GM21526 (cell line): ENCODE results near the gene IMPG2.

Source experiments
- ATAC-seq: cut with Tn5 transposase; IDR thresholded peaks from one replicate; pipeline ENCODE4 v1.9.1; 2021; ENCODE audit warnings: moderate library complexity; ENCODE audit not compliant: unreplicated experiment, low FRiP score

Gene IMPG2

GRCh38 chr3:101243285-101244211, 76.8 kb downstream of the IMPG2 start:
- no peak for ATAC-seq

GRCh38 chr3:101240719-101241399, 79.5 kb downstream of the IMPG2 start:
- ATAC-seq: no peak

- ATAC-seq: no peak
Measured at GRCh38 chr3:101235048-101235447, 85.3 kb downstream of the IMPG2 start.

GRCh38 chr3:101230618-101231017, 89.8 kb downstream of the IMPG2 start:
- ATAC-seq: no peak

- ATAC-seq: no peak
Measured at GRCh38 chr3:101229681-101230080, 90.7 kb downstream of the IMPG2 start.

- ATAC-seq: no peak
Measured at GRCh38 chr3:101228441-101228840, 91.9 kb downstream of the IMPG2 start.

- no peak for ATAC-seq
Measured at GRCh38 chr3:101224739-101225138, 95.6 kb downstream of the IMPG2 start.

GRCh38 chr3:101223016-101223415, 97.4 kb downstream of the IMPG2 start:
- ATAC-seq: no peak

- ATAC-seq: no peak
Measured at GRCh38 chr3:101219842-101220560, 100.4 kb downstream of the IMPG2 start.

- no peak for ATAC-seq
Measured at GRCh38 chr3:101217472-101218245, 102.7 kb downstream of the IMPG2 start.

GRCh38 chr3:101216710-101217465, 103.5 kb downstream of the IMPG2 start:
- no peak for ATAC-seq

GRCh38 chr3:101212730-101213129, 107.6 kb downstream of the IMPG2 start:
- ATAC-seq: no peak

- no peak for ATAC-seq
Measured at GRCh38 chr3:101204246-101204645, 116.1 kb downstream of the IMPG2 start.

- no peak for ATAC-seq
Measured at GRCh38 chr3:101203411-101203810, 117.0 kb downstream of the IMPG2 start.

- no peak for ATAC-seq
Measured at GRCh38 chr3:101202640-101203039, 117.7 kb downstream of the IMPG2 start.

GRCh38 chr3:101200461-101200860, 119.9 kb downstream of the IMPG2 start:
- no peak for ATAC-seq

- ATAC-seq: no peak
Measured at GRCh38 chr3:101195951-101196713, 124.2 kb downstream of the IMPG2 start.

- no peak for ATAC-seq
Measured at GRCh38 chr3:101194392-101194791, 126.0 kb downstream of the IMPG2 start.

- ATAC-seq: no peak
Measured at GRCh38 chr3:101193957-101194356, 126.4 kb downstream of the IMPG2 start.
